Fibroblast of skin of right quadriceps (primary cell): ENCODE data around the gene BCAS4.

Source experiments
- DNase-seq: peaks from one replicate; pipeline ENCODE4 v3.0.0-alpha.2; 2013

Gene BCAS4

GRCh38 chr20:50826121-50826520, 31.3 kb downstream of the BCAS4 start:
- no peak for DNase-seq

GRCh38 chr20:50828363-50829136, 33.7 kb downstream of the BCAS4 start:
- DNase-seq, result no peak

GRCh38 chr20:50831622-50832021, 36.8 kb downstream of the BCAS4 start:
- no peak for DNase-seq

GRCh38 chr20:50834599-50835005, 39.7 kb downstream of the BCAS4 start:
- DNase-seq, result peak; percentile 99

GRCh38 chr20:50837532-50838321, 42.9 kb downstream of the BCAS4 start:
- peak; percentile 92 for DNase-seq

- DNase-seq, result no peak
Observed at GRCh38 chr20:50838322-50838625, 43.4 kb downstream of the BCAS4 start.

- no peak for DNase-seq
Observed at GRCh38 chr20:50838707-50839385, 44.0 kb downstream of the BCAS4 start.

GRCh38 chr20:50842821-50843220, 48.0 kb downstream of the BCAS4 start:
- no peak for DNase-seq

- no peak for DNase-seq
Observed at GRCh38 chr20:50843331-50844276, 48.7 kb downstream of the BCAS4 start.

GRCh38 chr20:50844430-50845100, 49.7 kb downstream of the BCAS4 start:
- DNase-seq, result peak; percentile 72

GRCh38 chr20:50845566-50846215, 50.8 kb downstream of the BCAS4 start:
- DNase-seq, result no peak

- no peak for DNase-seq
Observed at GRCh38 chr20:50848341-50848808, 53.5 kb downstream of the BCAS4 start.

- no peak for DNase-seq
Observed at GRCh38 chr20:50848846-50849673, 54.2 kb downstream of the BCAS4 start.

GRCh38 chr20:50850721-50851286, 55.9 kb downstream of the BCAS4 start:
- DNase-seq, result no peak

- DNase-seq, result no peak
Observed at GRCh38 chr20:50852085-50852484, 57.2 kb downstream of the BCAS4 start.

- no peak for DNase-seq
Observed at GRCh38 chr20:50854506-50855249, 59.8 kb downstream of the BCAS4 start.

- no peak for DNase-seq
Observed at GRCh38 chr20:50855498-50856474, 60.9 kb downstream of the BCAS4 start.

GRCh38 chr20:50856475-50857041, 61.7 kb downstream of the BCAS4 start:
- DNase-seq, result no peak
